ENCODE results near the gene FGF12. TPM values are rescaled to one million over a fixed set of nuclear protein-coding genes. Genes with fewer than 3 reads are reported as not detected.

FGF12 gene
- total RNA-seq, 4 donors from 2014 or later = 0.32 to 0.55 TPM; not detected in 2

- no peaks in the 10 kb centered on the region for H3K36me3 ChIP-seq
- no peaks in the 10 kb centered on the region for H3K27me3 ChIP-seq
- no peak overlapping the region for H3K27ac ChIP-seq
- in situ Hi-C loops (cut with MboI; ENCODE audit: low pct_ligation_motif_present in 1 of 4, low pct_unique_long_range_greater_than_20kb in 1 of 4, low sequenced_read_pairs in 3 of 4) (no loop called here), intact Hi-C loops (cut with DNase I; ENCODE audit: low total_unique reads) (no loop called here)
- WGBS, 2 donors (ENCODE audit: low coverage in 1 of 2) = 72 to 75% methylated on average over 2 to 4 of the region's 4 CpGs
- H3K9me3 ChIP-seq = no peaks in the 10 kb centered on the region
- DNase-seq = no peak
- no peaks in the 10 kb centered on the region for H3K4me1 ChIP-seq
- TF ChIP-seq POLR2A (IDR thresholded peaks at IDR 0.05) (no peak), CTCF (IDR thresholded peaks at IDR 0.05) (no peak), POLR2AphosphoS5 (IDR thresholded peaks at IDR 0.05) (no peak), EP300 (IDR thresholded peaks at IDR 0.05; ENCODE audit: low read depth) (no peak)
- no peak overlapping the region for H3K4me3 ChIP-seq
These were observed 51.2 kb downstream of the FGF12 start for GRCh38 chr3:192675958-192676649.

- Histone ChIP-seq H3K4me3 (no peak overlapping the region), H3K36me3 (no peaks in the 10 kb centered on the region), H3K27me3 (no peaks in the 10 kb centered on the region), H3K4me1 (no peaks in the 10 kb centered on the region), H3K9me3 (no peaks in the 10 kb centered on the region), H3K27ac (no peak overlapping the region)
- intact Hi-C loops (cut with DNase I; ENCODE audit: low total_unique reads) (no loop called here), in situ Hi-C loops (cut with MboI; ENCODE audit: low pct_ligation_motif_present in 1 of 4, low pct_unique_long_range_greater_than_20kb in 1 of 4, low sequenced_read_pairs in 3 of 4) (no loop called here)
- TF ChIP-seq CTCF (IDR thresholded peaks at IDR 0.05) (no peak), POLR2A (IDR thresholded peaks at IDR 0.05) (no peak), EP300 (IDR thresholded peaks at IDR 0.05; ENCODE audit: low read depth) (no peak), POLR2AphosphoS5 (IDR thresholded peaks at IDR 0.05) (no peak)
- WGBS, 2 donors (ENCODE audit: low coverage in 1 of 2) = 52 to 67% methylated on average over 5 to 6 of the region's 6 CpGs
- no peak for DNase-seq
These were observed 71.7 kb downstream of the FGF12 start for GRCh38 chr3:192655628-192656027.

GRCh38 chr3:192655040-192655439 lies 72.3 kb downstream of the FGF12 start:
- intact Hi-C loops (cut with DNase I; ENCODE audit: low total_unique reads) (no loop called here), in situ Hi-C loops (cut with MboI; ENCODE audit: low pct_ligation_motif_present in 1 of 4, low pct_unique_long_range_greater_than_20kb in 1 of 4, low sequenced_read_pairs in 3 of 4) (no loop called here)
- H3K27ac ChIP-seq = no peak overlapping the region
- H3K4me3 ChIP-seq = no peak overlapping the region
- H3K27me3 ChIP-seq = no peaks in the 10 kb centered on the region
- 73 to 77% methylated on average over 1 of the region's 1 CpG for WGBS, 2 donors (ENCODE audit: low coverage in 1 of 2)
- no peaks in the 10 kb centered on the region for H3K9me3 ChIP-seq
- no peak for DNase-seq
- no peaks in the 10 kb centered on the region for H3K36me3 ChIP-seq
- no peaks in the 10 kb centered on the region for H3K4me1 ChIP-seq
- no peak for TF ChIP-seq EP300 (IDR thresholded peaks at IDR 0.05; ENCODE audit: low read depth)
- no peak for TF ChIP-seq CTCF (IDR thresholded peaks at IDR 0.05)
- TF ChIP-seq POLR2A (IDR thresholded peaks at IDR 0.05) = no peak
- no peak for TF ChIP-seq POLR2AphosphoS5 (IDR thresholded peaks at IDR 0.05)

- H3K36me3 ChIP-seq = no peaks in the 10 kb centered on the region
- WGBS, 2 donors (ENCODE audit: low coverage in 1 of 2) = 75% methylated on average over 1 of the region's 1 CpG; no CpG with 5 or more reads in 1 of the 2 donors
- DNase-seq = no peak
- no peaks in the 10 kb centered on the region for H3K4me1 ChIP-seq
- no peak overlapping the region for H3K27ac ChIP-seq
- in situ Hi-C loops (cut with MboI; ENCODE audit: low pct_ligation_motif_present in 1 of 4, low pct_unique_long_range_greater_than_20kb in 1 of 4, low sequenced_read_pairs in 3 of 4) = no loop called here
- H3K27me3 ChIP-seq = no peaks in the 10 kb centered on the region
- TF ChIP-seq POLR2A (IDR thresholded peaks at IDR 0.05) (no peak), EP300 (IDR thresholded peaks at IDR 0.05; ENCODE audit: low read depth) (no peak), CTCF (IDR thresholded peaks at IDR 0.05) (no peak), POLR2AphosphoS5 (IDR thresholded peaks at IDR 0.05) (no peak)
- no peak overlapping the region for H3K4me3 ChIP-seq
- intact Hi-C loops (cut with DNase I; ENCODE audit: low total_unique reads) = no loop called here
- H3K9me3 ChIP-seq = no peaks in the 10 kb centered on the region
These were observed 73.5 kb downstream of the FGF12 start for GRCh38 chr3:192653862-192654261.
